IPS-11a (cell line): Measurements from ENCODE around the gene SMAD3.

Experiments used
- H3K4me3 ChIP-seq: one replicate; pipeline ENCODE4 v1.5.1; 2013; ENCODE audit warnings: low read depth, low read length, control low read depth

The SMAD3 gene

DNA sequence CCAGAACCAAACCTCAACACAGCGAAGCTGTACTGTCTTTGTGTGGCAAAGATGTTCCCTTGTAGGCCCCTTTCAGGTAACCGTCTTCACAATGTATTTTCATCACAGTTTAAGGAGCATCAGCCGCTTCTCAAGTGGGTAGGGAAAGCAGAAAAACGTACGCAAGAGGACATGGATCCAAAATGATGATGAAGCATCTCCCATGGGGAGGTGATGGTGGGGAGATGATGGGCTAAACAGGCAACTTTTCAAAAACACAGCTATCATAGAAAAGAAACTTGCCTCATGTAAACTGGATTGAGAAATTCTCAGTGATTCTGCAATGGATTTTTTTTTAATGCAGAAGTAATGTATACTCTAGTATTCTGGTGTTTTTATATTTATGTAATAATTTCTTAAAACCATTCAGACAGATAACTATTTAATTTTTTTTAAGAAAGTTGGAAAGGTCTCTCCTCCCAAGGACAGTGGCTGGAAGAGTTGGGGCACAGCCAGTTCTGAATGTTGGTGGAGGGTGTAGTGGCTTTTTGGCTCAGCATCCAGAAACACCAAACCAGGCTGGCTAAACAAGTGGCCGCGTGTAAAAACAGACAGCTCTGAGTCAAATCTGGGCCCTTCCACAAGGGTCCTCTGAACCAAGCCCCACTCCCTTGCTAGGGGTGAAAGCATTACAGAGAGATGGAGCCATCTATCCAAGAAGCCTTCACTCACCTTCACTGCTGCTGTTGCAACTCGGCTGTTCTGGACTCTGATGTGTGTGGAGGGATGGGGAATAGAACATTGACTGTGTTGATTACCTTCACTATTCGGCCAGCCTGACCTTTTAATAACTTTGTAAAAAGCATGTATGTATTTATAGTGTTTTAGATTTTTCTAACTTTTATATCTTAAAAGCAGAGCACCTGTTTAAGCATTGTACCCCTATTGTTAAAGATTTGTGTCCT is 129.0 kb downstream of the SMAD3 start:
- H3K4me3 ChIP-seq, result no peak overlapping the region

DNA sequence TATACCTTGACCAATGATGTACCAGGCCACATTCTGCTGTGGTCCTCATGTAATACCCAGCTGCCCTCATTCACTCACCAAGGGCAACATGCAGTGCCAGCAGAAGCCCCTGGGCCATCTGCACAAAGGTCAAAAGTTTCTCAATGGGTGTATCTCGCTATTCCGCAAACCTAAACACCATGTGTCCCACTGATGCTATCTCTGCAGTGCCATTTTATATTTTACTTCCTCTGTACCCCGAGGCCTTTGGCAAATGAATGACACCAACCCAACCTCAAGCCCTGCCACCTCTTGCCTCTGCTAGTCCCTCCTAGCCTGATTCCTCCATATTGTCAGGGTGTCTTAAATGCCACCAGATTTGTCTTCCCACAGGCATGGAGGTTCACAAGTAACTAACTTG is 129.9 kb downstream of the SMAD3 start:
- H3K4me3 ChIP-seq, result no peak overlapping the region

DNA sequence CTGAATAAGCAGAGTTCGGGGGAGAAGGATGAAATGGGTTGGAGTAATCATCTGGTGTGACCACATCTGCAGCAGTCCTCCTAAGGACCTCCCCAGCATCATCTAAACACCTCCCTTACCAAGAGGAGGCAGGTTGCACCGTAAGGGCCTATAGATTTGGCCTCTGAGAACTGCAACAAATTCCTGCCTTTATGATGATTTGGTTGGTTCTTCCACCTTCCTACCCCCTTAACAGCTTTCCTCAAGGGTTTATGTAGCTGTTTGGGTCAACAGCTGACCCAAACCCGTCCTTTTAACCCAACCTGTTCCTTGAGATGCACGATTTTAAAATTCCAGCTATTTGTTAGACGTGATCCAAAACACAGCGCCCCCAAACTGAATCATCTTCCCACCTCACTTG is 130.8 kb downstream of the SMAD3 start:
- no peak overlapping the region for H3K4me3 ChIP-seq

DNA sequence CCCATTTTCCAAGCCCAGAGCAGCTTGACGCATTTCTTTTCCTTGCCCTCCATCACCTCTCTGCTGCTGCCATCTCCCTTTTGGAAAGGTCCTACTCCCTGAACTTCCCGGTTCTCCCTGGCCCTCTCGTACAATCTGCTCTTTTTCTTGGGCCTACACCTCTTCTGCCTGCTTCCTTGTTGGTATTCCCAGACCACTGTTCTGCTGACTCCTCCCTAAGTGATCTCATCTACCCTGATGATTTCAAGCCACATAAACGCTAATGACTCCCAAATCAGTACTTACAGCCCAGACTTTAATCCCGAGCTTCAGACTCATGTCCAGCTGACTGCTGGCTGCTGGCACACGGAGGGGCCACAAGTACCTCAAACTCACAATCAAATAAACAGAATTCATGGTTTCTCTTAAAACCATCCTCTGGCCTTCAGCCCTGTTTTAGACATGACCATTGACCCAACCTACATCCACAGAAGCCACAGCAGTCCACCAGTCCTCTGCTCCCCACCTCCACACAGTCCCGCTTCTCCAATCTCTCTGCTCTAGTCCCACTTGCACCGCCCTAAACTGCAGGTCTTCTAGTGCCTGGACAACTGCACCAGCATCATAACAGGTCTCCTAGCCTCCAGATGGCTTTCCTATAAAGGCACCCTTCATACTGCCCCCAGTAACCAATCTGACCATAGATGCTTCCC is 131.4 kb downstream of the SMAD3 start:
- no peak overlapping the region for H3K4me3 ChIP-seq

DNA sequence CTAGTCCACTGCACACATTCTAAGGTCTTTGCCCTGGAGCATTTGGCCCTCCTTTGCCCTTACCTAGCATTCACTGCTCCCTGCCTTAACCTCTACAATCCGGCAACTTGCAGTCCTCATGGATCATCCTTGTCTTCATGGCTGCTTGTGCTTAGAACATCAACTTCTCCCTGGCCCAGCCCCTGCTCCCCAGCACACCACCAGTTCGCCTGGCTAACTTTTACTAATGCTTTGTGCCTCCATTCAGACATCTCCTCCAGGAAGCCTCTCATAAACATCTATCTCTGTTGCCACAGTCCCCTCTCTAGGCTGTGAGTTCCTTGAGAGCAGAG is 131.9 kb downstream of the SMAD3 start:
- no peak overlapping the region for H3K4me3 ChIP-seq

DNA sequence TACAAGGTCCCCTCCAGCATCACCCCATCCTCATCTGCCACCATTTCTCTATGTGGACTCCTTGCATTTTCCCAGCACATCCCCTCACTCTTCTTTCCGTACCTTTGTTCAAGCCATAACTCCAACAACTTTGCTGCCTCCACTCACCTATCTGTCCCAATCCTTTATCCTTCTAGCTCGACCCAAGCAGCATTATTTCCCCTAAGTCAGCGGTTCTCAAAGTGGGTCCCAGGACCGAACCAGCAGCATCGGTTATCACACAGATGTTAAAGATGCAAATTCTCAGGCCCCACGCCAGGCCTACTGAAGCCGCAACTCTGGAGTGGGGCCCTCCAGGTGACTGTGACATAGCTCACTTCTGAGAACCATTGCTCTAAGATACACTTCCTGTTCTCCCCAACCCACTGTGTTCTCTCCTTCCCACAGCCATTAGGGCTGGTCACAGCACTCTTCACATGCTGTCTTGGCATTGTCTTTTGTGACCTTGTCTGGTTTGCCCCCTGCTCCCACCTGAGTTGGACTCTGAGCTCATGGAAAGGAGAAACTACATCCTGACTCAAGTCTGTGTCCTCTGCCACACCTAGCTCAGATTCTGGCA is 132.9 kb downstream of the SMAD3 start:
- H3K4me3 ChIP-seq, result no peak overlapping the region

DNA sequence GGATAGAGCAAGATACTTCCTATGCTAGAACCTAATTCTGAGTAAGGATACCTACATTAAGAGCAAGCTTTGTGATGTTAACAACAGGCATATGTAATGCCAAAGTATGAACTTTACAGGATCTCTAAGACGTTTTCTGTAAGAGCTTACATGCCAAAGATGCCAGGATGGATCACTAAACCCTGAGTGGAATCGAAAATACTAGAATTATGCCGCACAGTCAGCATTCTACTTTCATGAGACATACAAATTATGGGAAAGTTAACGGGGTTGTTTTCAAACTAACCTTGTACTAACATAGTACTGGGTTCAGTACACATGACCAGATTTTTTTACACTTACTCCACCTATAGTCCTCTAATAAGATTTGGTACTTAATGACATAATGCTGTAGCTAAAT is 134.0 kb downstream of the SMAD3 start:
- H3K4me3 ChIP-seq, result no peak overlapping the region

DNA sequence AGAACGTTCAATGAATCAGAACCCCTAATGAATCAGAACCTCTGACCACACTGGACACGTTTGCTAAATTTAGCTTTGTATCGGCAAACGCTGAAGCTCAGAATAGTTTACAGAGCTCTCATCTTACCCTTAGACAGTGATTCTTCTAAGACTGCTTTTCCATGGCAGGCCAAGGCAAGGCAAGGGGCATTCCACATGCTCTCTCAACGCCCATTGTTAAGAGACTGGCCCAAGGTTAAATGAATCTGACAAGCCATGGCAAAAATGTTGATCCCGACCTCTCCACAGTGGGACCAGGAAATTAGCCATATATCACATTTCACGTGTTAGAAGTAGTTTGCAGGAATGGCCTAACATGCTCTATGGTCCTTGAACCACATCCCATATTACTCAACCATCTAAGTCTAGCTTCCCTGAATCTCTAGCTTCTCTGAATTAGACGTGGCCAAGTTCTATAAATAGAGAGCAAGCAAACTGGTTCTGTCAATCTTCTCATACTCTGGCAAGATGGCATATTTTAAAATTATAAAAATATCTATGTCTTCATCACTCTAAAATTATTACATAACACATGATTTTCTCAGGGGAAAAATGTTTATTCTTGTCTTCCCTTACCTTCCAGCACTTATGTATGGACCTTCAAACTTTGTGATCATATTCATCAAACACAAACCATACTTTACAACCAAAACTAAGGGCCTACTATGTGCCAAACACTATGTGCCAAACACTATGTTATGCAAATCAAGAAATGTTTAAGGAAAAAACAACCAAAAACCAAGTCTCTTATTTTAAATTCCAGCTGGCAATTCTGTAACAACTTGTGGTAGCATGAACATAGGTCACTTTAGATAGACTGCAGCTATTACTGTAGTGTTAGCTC is 134.7 kb downstream of the SMAD3 start:
- no peak overlapping the region for H3K4me3 ChIP-seq

DNA sequence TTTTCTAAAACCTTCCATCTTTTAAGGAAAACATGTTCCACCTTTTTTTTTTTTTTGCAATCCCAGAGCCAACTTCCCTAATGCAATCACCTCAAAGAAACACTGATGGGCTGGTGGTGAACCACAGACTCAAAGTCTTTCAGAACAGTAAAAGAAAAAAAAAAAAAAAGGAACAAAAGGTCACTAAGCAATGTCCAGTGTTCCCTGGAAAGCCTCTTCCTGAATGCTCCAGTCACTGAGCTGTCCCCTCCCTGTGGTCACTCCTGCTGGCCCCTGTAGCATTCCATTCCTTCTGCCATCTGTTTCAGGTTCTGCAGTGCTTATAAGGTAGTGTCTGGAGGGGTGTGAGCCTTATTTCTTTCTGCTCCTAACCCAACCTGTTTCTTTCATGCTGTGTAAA is 135.7 kb downstream of the SMAD3 start:
- no peak overlapping the region for H3K4me3 ChIP-seq

DNA sequence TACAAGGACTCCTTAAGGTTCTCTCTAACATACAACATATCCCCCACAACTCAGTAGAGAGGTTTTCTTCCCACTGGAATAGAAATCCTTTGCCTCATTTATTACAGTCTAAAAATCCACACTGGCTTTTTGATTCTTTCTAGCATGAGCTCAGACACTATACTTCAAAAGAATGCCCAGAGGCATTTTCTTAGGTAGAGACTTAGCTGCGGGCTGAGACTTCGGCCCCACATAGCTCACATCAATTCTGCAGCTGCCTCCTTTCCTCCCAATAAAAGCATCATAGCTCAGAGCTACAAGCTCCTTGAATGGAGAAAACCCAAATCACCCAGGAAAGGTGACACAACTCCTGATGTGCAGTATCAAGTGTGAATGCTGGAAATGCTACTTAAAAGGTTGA is 136.7 kb downstream of the SMAD3 start:
- H3K4me3 ChIP-seq, result no peak overlapping the region

DNA sequence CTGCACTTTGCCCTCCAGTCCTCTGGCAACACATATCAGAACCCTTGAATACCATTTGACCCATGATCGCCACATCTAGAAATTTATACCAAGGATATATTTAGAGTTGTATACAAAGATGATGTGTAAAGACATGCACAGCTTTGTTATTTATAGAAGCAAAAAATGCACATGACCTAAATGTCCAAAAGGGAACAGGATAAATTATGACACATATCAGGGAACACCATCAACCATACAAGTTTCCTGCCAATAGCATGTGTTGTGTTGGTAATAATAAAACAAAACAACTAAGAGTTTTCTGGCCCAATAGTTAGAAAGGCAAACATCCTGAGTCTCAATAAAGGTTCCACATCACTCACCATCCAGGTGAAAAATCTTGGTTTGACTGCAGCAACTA is 137.6 kb downstream of the SMAD3 start:
- H3K4me3 ChIP-seq, result no peak overlapping the region

DNA sequence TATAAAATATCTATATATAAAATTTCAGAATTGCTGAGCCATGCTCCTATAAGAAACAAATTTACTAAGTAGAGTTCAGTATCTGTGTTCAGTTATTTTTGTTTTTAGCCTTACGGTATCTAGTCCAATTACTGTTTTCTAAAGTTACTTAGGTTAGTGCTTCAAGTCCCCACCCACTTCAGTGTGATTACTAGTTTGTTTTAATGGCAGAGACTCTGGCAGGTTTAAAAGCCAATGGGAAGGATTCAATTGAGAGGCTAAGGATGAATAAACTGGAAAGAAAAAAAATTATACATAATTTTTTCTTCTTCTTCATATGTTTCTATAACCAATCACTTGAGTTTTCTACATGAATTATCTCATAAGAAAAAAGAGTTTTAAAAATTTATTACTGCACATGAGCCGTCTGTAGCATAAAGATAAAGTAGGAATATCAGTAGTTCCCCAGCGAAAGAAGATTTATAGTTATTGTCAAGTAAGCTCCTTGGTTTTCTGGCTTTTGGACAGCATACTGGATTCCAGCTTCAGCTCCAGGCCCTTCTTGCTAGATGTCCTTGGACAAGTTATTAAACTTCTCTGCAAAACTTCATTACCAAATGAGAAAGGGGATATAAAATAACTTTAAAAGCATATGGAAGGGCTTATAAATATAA is 142.3 kb downstream of the SMAD3 start:
- no peak overlapping the region for H3K4me3 ChIP-seq

DNA sequence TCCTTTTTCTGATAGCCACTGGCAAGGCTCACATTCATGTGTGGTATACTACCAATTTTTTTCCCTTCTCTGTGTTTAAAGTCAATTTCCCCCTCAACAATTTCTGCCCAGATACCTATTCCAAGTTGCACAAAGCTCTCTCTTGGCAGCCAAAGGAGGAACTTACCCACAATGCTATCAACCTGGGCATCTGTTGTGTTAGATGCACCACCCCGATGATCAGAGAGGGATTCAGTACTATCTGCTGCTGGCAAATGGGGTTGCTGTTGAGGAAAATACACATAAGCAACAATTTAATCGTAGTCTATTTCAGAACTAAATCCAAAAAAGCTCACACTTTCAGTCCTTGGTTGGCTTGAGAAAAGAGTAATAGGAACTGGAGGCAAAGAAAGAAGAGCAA is 143.0 kb downstream of the SMAD3 start:
- H3K4me3 ChIP-seq, result no peak overlapping the region

DNA sequence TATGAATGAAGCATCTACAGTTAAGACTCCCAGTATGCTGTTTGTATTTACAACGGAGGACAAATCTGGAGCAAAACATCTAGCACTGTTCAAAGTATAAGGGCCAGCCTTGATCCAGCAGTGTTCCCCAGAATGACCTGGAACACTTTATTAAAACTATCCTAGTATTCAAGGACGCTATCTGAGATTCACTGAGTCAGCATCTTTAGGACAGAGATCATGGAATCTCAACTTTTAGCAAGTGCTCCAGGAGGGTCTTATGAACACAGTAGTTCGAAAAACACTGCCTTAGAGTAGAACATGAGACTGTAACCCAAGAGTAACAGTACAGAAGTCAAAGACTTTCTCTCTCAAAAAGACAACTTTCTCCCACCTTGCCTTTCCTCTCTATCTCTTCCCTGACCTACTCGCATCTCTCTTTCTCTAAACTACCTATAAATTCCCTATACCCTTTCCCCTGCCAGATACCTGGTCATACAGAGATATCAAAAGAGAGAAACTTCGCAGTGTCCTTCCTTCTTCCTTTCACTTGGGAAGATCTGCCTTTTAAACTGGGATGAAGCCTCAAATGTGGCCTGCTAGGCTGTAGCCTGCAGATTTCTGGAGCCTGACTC is 145.3 kb downstream of the SMAD3 start:
- no peak overlapping the region for H3K4me3 ChIP-seq

DNA sequence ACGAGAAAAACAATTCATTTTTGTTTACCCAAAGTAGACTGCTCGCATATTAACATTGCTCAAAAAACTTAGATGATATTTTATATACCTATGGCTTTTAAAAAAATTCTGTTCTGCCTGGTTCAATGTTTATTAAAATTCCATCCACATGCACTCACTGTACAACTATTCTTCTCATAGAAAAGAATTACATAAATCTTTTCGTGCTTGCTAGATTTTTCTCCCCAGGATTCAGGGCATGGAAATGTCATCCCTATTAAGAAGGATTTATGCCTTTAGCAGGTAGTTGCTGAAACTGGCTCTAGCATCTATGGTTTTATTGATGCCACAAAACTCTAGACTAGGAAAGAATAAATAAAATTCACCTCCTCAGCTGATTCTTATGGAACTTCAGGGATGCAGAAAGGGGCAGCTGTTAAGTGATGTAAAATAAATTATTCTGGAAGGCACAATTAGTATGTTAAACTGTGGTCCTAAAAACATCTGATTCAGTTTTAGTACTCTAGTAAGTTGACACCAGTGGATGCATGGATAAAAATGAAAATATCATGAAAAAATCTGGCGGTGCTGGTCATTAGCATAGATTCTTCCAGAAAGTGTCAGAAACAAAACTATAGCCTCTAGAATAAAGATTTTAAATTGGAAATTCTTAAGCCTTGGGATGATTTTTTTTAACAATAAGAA is 147.4 kb downstream of the SMAD3 start:
- H3K4me3 ChIP-seq, result no peak overlapping the region

DNA sequence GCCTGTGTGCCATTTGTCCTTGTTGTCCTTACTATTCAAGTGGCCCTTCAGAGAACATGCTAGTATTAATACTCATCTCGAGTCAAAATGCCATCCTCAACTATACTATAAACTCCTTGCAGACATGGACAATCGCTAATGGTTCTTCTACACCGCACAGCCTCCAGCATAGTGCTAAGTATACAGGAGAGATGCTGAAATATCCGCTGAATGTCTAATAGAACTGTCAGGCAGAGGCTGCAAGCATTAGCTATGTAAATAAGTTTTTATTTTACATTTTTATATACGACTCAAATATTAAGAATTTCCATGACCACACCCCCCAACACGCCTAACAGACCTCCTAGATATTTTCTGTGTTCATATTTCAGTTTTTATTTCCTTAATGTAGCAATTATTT is 149.7 kb downstream of the SMAD3 start:
- no peak overlapping the region for H3K4me3 ChIP-seq

DNA sequence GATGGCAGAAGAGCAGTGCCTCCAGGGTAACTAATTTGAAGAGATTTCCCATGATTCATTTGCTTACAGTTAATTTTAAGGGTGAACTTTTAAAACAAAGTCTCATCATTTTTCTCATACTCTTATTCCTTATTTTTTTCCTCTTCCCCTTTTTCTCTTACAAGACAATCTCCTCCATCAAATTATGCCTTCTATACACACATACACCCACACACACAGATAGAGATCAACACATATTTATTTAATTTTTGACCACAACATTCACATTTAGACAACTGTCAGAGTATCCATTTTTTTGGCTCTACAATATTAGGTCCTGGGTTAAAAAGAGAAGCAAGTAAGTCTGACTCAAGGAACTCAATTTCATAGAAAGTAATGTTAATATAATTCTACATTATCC is 151.5 kb downstream of the SMAD3 start:
- H3K4me3 ChIP-seq, result no peak overlapping the region

DNA sequence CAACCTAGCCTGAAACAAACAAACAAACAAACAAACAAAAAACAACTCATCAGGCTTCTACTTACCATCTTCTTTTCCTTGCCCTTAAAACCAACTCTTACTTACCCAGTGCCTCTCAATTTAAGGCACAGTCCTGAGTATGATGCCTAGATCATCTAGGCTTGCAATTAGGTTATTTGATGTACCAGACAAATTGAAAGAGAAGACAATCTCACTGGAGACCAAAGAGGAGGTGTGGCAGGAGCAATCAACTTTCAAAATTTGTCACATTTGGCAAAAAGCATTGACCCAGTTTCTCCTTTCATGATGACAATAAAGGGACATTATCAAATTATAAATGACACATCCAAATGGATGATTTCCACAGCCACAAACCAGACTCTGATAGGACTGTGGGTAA is 153.0 kb downstream of the SMAD3 start:
- H3K4me3 ChIP-seq, result no peak overlapping the region

DNA sequence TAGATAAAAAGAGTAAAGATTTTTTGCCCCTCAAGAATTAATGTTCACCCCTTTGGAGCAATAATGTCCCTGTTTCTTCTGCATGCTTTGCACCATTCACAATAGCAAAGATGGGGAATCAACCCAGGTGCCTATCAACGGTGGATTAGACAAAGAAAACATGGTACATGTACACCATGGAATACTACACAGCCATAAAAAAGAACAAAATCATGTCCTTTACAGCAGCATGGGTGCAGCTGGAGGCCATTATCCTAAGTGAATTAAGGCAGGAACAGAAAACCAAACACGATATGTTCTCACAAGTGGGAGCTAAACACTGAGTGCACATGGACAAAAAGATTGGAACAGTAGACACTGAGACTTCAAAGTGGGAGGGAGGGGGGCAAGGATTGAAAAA is 153.9 kb downstream of the SMAD3 start:
- H3K4me3 ChIP-seq, result no peak overlapping the region

DNA sequence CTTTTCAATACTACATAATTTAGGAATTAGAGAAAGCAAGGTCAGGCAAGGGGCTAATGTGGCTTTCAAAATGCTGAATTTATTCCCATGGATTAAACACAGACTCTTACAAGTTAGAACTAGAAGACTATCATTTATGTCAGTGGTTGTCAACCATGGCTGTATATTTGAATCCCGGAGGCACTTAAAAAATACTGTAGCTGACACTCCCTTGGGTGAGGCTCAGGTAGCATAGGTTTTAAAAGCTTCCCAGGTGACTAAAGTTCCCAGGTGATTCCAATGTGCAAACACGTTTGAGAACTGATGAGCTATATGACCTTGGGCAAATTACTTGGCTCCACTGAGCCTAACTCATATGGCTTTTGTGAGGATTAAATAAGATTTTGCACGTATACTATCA is 159.5 kb downstream of the SMAD3 start:
- H3K4me3 ChIP-seq, result no peak overlapping the region
